HL-60/S4 (cell line): ENCODE data around the gene ZBTB48.
"Not testable (repeated sequence)": the region's sequence is repeated elsewhere in the genome, so short reads cannot be mapped to it uniquely, and the experiment has no call there.

Experiments
- in situ Hi-C: fragments of 300-500 bp; cut with MboI; formaldehyde crosslinking; loops from 2 replicates; pipeline ENCODE4 v1.14.3; 2022; ENCODE audit warnings: low sequenced_read_pairs

The ZBTB48 gene

GRCh38 chr1:6579374-6580118 is at the start of gene ZBTB48:
ZBTB48 (plus strand) TSS chr1:6579994; CDS start chr1:6580610, 616 bp downstream.
- in situ Hi-C loops, result no loop called here

GRCh38 chr1:6530504-6531160 is 49.2 kb upstream of the ZBTB48 start:
- in situ Hi-C loops, result no loop called here

- in situ Hi-C loops, result no loop called here
Observed at GRCh38 chr1:6531996-6532395, 47.8 kb upstream of the ZBTB48 start.

- in situ Hi-C loops, result no loop called here
Observed at GRCh38 chr1:6534248-6534822, 45.5 kb upstream of the ZBTB48 start.

- in situ Hi-C loops, result no loop called here
Observed at GRCh38 chr1:6535214-6535613, 44.6 kb upstream of the ZBTB48 start.

DNA sequence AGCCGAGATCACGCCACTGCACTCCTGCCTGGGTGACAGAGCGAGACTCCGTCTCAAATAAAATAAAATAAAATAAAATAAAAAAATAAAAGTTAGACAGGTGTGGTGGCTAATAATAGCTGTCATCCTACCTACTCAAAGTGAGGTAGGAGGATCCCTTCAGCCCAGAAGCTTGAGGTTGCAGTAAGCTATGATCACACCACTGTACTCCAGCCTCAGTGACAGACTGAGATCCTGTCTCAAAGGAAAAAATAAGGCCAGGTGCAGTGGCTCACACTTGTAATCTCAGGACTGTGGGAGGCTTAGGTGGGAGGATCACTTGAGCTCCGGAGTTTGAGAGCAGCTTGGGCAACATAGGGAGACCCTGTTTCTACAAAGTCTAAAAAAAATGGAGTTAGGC is 43.5 kb upstream of the ZBTB48 start:
- in situ Hi-C loops, result no loop called here

- in situ Hi-C loops, result no loop called here
Observed at GRCh38 chr1:6538956-6539355, 40.8 kb upstream of the ZBTB48 start.

GRCh38 chr1:6544831-6545230 is 35.0 kb upstream of the ZBTB48 start:
- in situ Hi-C loops, result no loop called here

DNA sequence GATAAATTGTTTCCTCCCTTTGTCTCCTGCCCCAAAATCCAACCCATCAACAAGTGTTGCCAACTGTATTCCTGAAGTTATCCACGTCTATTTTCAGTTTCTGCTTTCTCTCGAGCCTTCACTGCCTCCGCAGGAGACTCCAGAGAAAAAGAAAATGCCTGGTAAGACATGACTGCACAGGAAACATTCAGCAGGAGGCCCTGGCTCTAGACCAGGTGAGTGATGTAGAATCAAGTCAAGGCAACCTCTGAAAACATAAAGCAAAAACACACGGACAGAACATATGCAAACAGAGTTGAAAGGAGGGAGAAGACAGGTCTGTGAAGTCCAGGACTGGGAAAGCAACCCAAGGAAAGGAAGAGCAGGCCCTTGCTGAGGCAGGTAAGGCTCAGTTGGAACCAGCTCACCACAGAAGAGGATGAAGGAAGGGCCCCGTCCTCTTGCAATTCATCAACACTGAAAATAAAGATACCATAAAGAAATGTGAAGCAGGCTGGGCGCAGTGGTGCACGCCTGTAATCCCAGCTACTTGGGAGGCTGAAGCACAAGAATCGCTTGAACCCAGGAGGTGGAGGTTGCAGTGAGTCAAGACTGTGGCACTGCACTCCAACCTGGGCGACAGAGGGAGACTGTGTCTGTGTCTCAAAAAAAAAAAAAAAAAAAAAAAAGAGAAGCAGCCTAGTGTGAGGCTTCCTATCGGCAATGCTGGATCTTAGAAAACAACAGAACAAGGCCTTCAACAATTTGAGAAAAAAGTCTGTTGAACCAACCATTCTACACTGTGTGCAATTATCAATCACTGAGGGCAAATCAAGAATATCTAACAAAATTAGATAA is 34.3 kb upstream of the ZBTB48 start:
- in situ Hi-C loops, result no loop called here

- in situ Hi-C loops, result no loop called here
Observed at GRCh38 chr1:6546326-6546725, 33.5 kb upstream of the ZBTB48 start.

DNA sequence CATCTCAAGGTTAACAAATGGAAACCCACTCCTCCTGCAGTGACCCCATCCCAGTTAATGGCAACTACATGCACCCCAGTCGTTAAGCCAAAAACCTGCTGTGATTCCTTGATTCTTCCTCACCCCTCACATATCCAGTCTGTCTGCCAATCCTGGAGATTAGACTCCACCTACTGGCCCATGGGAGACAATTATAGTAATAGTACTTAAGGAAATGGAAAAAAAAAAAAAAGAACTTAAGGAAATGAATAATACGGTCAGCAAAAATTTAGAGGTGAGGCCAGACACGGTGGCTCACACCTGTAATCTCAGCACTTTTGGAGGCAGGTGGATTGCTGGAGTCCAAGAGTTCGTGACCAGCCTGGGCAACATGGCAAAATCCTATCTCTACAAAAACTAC is 32.5 kb upstream of the ZBTB48 start:
- in situ Hi-C loops, result no loop called here

- in situ Hi-C loops, result no loop called here
Observed at GRCh38 chr1:6554031-6554906, 25.5 kb upstream of the ZBTB48 start, which contains the start of gene NOL9. NOL9 (minus strand) TSS chr1:6554513; CDS start chr1:6554502, 11 bp downstream.

- in situ Hi-C loops, result no loop called here
Observed at GRCh38 chr1:6554907-6555778, 24.7 kb upstream of the ZBTB48 start, which contains the start of gene TAS1R1. TAS1R1 (plus strand) TSS chr1:6555307; CDS start chr1:6555374, 67 bp downstream.

DNA sequence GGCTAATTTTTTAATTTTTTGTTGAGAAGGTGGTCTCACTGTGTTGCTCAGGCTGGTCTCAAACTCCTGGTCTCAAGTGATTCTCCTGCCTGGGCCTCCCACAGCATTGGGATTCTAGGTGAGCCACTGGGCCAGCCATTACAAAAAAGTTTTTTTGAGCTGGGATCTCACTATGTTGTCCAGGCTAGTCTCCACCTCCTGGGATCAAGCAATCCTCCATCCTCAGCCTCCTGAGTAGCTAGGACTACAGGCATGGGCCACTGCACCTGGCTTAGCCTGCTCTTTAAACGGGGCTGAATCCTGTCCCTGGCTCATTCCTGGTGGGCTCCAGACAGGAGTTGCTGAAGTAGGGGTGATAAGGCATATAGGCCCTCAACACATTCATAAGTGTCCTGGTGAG is 22.2 kb upstream of the ZBTB48 start:
- in situ Hi-C loops, result no loop called here

GRCh38 chr1:6559161-6559560 is 20.6 kb upstream of the ZBTB48 start:
- in situ Hi-C loops, result not testable (repeated sequence)

DNA sequence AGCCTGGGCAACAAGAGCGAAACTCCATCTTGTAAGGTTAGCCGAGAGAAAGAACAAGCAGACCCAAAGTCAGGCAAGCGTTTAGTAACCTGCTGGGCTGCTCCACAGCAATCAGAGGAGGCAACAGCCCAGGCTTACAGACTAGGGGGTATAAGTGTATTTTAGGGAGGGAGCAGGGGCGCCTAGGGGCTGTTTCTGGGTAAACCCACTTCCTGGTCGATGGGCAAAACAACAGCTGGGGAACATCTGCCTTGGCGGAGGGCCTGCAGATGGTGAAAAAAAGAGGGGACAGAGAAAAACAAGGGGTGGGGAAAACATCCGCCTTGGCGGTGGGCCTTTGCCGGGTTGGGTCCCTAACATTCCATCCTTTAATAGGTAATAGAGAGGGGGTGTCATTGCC is 19.5 kb upstream of the ZBTB48 start:
- in situ Hi-C loops, result no loop called here

GRCh38 chr1:6569033-6569432 is 10.8 kb upstream of the ZBTB48 start:
- in situ Hi-C loops, result no loop called here

DNA sequence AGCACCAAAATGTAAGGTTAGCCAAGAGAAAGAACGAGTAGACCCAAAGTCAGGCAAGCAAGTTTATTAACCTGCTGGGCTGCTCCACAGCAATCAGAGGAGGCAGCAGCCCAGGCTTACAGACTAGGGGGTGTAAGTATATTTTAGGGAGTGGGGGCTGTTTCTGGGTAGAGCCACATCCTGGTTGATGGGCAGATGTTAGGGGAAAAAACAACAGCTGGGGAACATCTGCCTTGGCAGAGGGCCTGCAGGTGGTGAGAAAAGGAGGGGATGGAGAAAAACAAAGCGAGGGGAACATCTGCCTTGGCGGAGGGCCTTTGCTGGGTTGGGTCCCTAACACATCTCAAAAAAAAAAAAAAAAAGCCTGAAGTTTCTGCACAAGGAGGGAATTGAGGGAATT is 9.7 kb upstream of the ZBTB48 start:
- in situ Hi-C loops, result no loop called here

DNA sequence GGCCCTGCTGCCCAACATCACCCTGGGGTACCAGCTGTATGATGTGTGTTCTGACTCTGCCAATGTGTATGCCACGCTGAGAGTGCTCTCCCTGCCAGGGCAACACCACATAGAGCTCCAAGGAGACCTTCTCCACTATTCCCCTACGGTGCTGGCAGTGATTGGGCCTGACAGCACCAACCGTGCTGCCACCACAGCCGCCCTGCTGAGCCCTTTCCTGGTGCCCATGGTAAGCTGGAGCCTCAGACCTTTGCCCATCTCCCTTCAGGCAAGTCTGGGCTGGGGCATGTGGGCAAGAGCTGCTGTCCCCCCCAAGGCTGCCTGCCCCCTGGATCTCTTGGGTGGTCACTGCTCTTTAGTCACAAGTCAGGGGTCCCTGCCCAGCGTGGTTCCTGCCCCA is 8.8 kb upstream of the ZBTB48 start:
- in situ Hi-C loops, result no loop called here
